ENCODE data around the gene SORL1. TPM values are rescaled to one million over a fixed set of nuclear protein-coding genes. Genes with fewer than 3 reads are reported as not detected.

The SORL1 gene
- total RNA-seq, 1 donor from 2014 or later: 46.0 TPM

DNA sequence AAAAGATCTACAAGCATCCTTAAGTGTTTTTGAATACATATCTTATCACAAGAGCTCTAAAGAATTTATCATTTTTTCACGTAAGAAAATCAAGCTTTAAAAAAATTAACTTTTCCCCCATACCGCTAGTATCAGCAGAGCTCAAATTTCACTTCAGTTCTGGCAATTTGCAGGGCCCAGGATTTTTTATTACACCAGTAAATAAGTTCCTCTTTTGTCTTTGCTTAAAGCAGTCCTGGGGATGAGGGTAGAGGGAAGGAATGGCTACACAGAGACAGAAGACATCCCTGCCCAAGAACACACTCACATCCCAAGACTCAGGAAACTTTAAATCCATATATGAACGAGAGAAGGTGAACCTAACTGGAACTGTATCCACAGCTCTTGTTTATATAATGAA is 22.6 kb upstream of the SORL1 start:
- peaks cover 5% of the 10 kb centered on the region for H3K4me1 Mint-ChIP-seq
- no peaks in the 10 kb centered on the region for H3K79me2 ChIP-seq (ENCODE audit: low read depth)
- H3F3A ChIP-seq (ENCODE audit: low read depth): peaks cover 9% of the 10 kb centered on the region
- DNase-seq (ENCODE audit: low spot score): no peak
- H3K27me3 Mint-ChIP-seq (ENCODE audit: insufficient read depth, low read depth): peaks cover 3% of the 10 kb centered on the region
- H3K27ac Mint-ChIP-seq: no peak overlapping the region
- H2AFZ ChIP-seq (replicated peaks): no peak overlapping the region
- H3K36me3 Mint-ChIP-seq: peaks cover 2% of the 10 kb centered on the region
- H4K20me1 ChIP-seq (ENCODE audit: low read depth): no peaks in the 10 kb centered on the region
- no peaks in the 10 kb centered on the region for H3K9me3 ChIP-seq (ENCODE audit: low read depth)
- peaks cover 12% of the 10 kb centered on the region for H3K4me1 ChIP-seq
- H3K27me3 ChIP-seq: peaks cover 18% of the 10 kb centered on the region
- peaks cover 10% of the 10 kb centered on the region for H3K9me3 Mint-ChIP-seq
- no peak overlapping the region for H3K27ac ChIP-seq
- H3K36me3 ChIP-seq: no peaks in the 10 kb centered on the region
- TF ChIP-seq EZH2phosphoT487 (IDR thresholded peaks at IDR 0.05) (no peak), EZH2 (IDR thresholded peaks at IDR 0.05) (no peak), CTCF (IDR thresholded peaks at IDR 0.05) (no peak)
- no peak overlapping the region for H3K4me3 Mint-ChIP-seq
- H3K9ac ChIP-seq: no peak overlapping the region
- H3K4me3 ChIP-seq: no peak overlapping the region
- H3K4me2 ChIP-seq: no peak overlapping the region

GRCh38 chr11:121431820-121432526 is 20.1 kb upstream of the SORL1 start:
- no peaks in the 10 kb centered on the region for H3K36me3 Mint-ChIP-seq
- H3K27ac Mint-ChIP-seq: no peak overlapping the region
- Histone ChIP-seq H3K36me3 (no peaks in the 10 kb centered on the region), H3K4me3 (no peak overlapping the region), H3K9me3 (ENCODE audit: low read depth) (no peaks in the 10 kb centered on the region), H3K27me3 (peaks cover 10% of the 10 kb centered on the region), H3K4me2 (no peak overlapping the region), H4K20me1 (ENCODE audit: low read depth) (no peaks in the 10 kb centered on the region), H3F3A (ENCODE audit: low read depth) (peaks cover 11% of the 10 kb centered on the region), H2AFZ (replicated peaks) (no peak overlapping the region), H3K79me2 (ENCODE audit: low read depth) (no peaks in the 10 kb centered on the region), H3K4me1 (peaks cover 24% of the 10 kb centered on the region), H3K27ac (no peak overlapping the region), H3K9ac (no peak overlapping the region)
- H3K4me1 Mint-ChIP-seq: peaks cover 11% of the 10 kb centered on the region
- H3K4me3 Mint-ChIP-seq: no peak overlapping the region
- no peak for DNase-seq (ENCODE audit: low spot score)
- H3K9me3 Mint-ChIP-seq: no peaks in the 10 kb centered on the region
- no peak for TF ChIP-seq EZH2 (IDR thresholded peaks at IDR 0.05)
- TF ChIP-seq EZH2phosphoT487 (IDR thresholded peaks at IDR 0.05): no peak
- no peak for TF ChIP-seq CTCF (IDR thresholded peaks at IDR 0.05)
- H3K27me3 Mint-ChIP-seq (ENCODE audit: insufficient read depth, low read depth): peaks cover 2% of the 10 kb centered on the region

GRCh38 chr11:121435132-121435531 is 17.0 kb upstream of the SORL1 start:
- H3K27me3 ChIP-seq: no peaks in the 10 kb centered on the region
- no peak overlapping the region for H3K4me3 ChIP-seq
- no peaks in the 10 kb centered on the region for H3K9me3 Mint-ChIP-seq
- no peak overlapping the region for H3K9ac ChIP-seq
- no peak overlapping the region for H3K27ac ChIP-seq
- peaks cover 10% of the 10 kb centered on the region for H3K4me1 Mint-ChIP-seq
- no peak overlapping the region for H3K4me3 Mint-ChIP-seq
- no peak for DNase-seq (ENCODE audit: low spot score)
- H3K27ac Mint-ChIP-seq: no peak overlapping the region
- TF ChIP-seq CTCF (IDR thresholded peaks at IDR 0.05) (no peak), EZH2 (IDR thresholded peaks at IDR 0.05) (no peak), EZH2phosphoT487 (IDR thresholded peaks at IDR 0.05) (no peak)
- peaks cover 11% of the 10 kb centered on the region for H3F3A ChIP-seq (ENCODE audit: low read depth)
- no peaks in the 10 kb centered on the region for H3K36me3 ChIP-seq
- H3K79me2 ChIP-seq (ENCODE audit: low read depth): no peaks in the 10 kb centered on the region
- H3K27me3 Mint-ChIP-seq (ENCODE audit: insufficient read depth, low read depth): peaks cover 2% of the 10 kb centered on the region
- peaks cover 15% of the 10 kb centered on the region for H3K4me1 ChIP-seq
- H4K20me1 ChIP-seq (ENCODE audit: low read depth): no peaks in the 10 kb centered on the region
- no peaks in the 10 kb centered on the region for H3K9me3 ChIP-seq (ENCODE audit: low read depth)
- H2AFZ ChIP-seq (replicated peaks): no peak overlapping the region
- H3K36me3 Mint-ChIP-seq: no peaks in the 10 kb centered on the region
- H3K4me2 ChIP-seq: peak overlapping the region; percentile 51
